Fibroblast of skin of right biceps (primary cell): ENCODE results near the gene NUP50.

Experiments
- DNase-seq: peaks from one replicate; pipeline ENCODE4 v3.0.0-alpha.2; 2013

The NUP50 gene

GRCh38 chr22:45233827-45234226, 70.1 kb downstream of the NUP50 start:
- DNase-seq: no peak

- DNase-seq: no peak
These were observed 71.5 kb downstream of the NUP50 start for GRCh38 chr22:45235101-45235777.

- no peak for DNase-seq
These were observed 72.2 kb downstream of the NUP50 start for GRCh38 chr22:45235851-45236342.

- no peak for DNase-seq
These were observed 73.6 kb downstream of the NUP50 start for GRCh38 chr22:45237065-45237990.
